Omental fat pad (tissue), 4 donors: ENCODE measurements around the gene PRSS56. TPM values are rescaled to one million over a fixed set of nuclear protein-coding genes. Genes with fewer than 3 reads are reported as not detected.

Experiments used
- ATAC-seq: fragments of 150-250 bp; one replicate; pipeline ENCODE4 v1.9.1; 2016; ENCODE audit warnings: mild to moderate bottlenecking, moderate library complexity; ENCODE audit not compliant: low FRiP score
- DNase-seq: peaks from one replicate; pipeline ENCODE4 v3.0.0-alpha.2; 2019; ENCODE audit warnings: low spot score
- total RNA-seq, 4 donors: library from RNA; depleted of rRNA; stranded (reverse); fragments of >200 nt; gene quantifications; one replicate each; pipeline ENCODE4 v1.1.0, GENCODE V29; 2016
- TF ChIP-seq, protein P1 (sequence below), 3 donors: fragments of 450-650 bp; IDR thresholded peaks; one replicate each; pipeline ENCODE4 v1.5.1; 2016 to 2017; ENCODE audit warnings: antibody characterized with exemption in 3 of 3, mild to moderate bottlenecking in 3 of 3, moderate library complexity in 2 of 3

The PRSS56 gene
- total RNA-seq, 4 donors from 2014 or later, result not detected

DNA sequence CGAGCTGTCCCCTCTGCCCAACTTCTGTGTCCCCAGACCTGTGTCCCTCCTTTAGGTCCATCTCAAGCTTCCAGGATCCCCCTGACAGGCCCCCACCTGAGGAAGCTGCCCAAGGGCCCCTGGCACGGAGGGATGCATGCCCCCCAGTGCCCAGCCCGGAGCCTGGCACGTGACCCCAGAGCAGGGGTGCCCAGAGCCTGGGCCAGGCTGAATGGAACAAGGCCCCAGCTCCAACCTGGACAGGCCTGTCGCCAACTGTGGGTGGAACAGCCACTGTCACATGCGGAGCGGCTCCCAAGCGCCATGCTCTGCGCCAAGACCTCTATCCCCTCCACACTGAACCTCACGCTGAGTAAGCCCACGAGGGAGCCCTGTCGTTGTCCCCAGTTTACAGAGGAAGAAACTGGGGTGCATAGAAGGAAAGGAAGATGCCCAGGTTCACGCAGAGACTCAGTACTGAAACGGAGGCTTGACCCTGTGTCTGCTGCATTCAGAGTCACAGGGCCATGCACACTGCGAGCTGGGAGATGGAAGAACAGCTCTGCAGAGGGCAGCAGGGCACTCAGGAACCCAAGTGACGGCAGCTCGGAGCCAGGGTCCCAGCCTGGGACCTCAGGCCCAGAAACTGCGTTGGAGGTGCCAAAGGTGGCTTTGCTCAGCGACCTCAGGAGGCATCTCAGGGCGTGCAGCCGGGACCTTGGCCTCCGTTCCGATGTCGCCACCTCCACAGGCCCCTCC, 27.1 kb upstream of the PRSS56 start:
- ATAC-seq, result no peak
- DNase-seq, result no peak
- TF ChIP-seq, protein P1, sequence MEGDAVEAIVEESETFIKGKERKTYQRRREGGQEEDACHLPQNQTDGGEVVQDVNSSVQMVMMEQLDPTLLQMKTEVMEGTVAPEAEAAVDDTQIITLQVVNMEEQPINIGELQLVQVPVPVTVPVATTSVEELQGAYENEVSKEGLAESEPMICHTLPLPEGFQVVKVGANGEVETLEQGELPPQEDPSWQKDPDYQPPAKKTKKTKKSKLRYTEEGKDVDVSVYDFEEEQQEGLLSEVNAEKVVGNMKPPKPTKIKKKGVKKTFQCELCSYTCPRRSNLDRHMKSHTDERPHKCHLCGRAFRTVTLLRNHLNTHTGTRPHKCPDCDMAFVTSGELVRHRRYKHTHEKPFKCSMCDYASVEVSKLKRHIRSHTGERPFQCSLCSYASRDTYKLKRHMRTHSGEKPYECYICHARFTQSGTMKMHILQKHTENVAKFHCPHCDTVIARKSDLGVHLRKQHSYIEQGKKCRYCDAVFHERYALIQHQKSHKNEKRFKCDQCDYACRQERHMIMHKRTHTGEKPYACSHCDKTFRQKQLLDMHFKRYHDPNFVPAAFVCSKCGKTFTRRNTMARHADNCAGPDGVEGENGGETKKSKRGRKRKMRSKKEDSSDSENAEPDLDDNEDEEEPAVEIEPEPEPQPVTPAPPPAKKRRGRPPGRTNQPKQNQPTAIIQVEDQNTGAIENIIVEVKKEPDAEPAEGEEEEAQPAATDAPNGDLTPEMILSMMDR (IDR thresholded peaks at IDR 0.05), result no peak

DNA sequence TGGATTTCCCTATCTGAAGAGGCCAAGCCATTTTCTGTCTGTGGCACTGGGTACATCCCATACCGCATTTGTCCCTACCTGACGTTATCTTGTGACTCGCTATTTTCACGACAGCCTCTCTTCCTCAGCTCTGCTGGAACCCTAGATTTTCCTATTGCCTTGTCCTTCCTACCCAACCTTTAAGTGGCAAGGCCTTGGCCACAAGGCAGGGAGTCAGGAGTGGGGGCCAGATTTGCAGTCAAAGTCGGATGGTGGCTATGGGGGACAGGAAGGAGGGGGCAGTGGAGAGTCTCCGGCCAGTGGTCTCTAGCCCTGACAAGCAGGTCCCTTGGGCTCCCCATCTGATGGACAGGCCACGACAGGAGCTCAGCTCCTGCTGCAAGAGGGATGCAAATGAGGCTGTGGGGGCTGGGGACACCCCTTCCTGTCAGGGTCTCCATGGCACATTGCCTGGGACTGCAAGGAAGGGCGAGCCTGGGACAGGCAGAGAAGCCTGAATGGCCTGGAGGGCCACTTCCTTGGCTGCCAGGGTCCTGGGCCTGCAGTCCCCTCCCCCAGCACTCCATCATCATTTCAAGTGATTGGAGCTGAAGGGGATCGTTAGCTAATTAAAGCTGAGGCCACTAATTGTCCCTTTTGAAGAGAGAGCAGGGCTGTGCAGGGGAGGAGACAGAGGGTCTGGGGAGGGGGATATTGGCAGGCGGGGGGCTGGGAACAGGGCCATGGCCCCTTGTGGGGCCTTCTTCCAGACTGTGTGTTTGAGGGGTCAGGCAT, 26.3 kb upstream of the PRSS56 start:
- ATAC-seq, result no peak
- DNase-seq, result no peak
- TF ChIP-seq, protein P1 (IDR thresholded peaks at IDR 0.05), result no peak

DNA sequence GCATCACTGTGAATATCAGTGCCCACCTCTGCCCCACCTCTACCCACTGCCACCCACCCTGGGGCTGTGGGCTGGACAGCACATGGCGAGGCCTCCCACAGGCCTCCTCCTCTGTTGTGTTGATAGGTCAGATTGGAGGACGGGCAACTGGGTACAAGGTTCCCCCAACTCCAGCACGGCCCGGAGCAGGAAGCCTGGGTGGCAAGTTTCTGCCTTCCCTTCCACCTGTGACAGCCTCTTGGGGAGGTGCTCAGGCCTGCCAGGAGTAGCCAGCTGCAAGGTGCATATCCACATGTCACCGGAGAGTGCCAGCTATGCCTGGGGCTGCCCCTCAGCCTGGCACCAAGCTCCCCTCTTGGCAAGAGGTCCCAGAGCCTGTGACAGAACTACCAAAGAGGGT, 25.6 kb upstream of the PRSS56 start:
- TF ChIP-seq, protein P1 (IDR thresholded peaks at IDR 0.05), result no peak
- ATAC-seq (no peak), DNase-seq (no peak)

DNA sequence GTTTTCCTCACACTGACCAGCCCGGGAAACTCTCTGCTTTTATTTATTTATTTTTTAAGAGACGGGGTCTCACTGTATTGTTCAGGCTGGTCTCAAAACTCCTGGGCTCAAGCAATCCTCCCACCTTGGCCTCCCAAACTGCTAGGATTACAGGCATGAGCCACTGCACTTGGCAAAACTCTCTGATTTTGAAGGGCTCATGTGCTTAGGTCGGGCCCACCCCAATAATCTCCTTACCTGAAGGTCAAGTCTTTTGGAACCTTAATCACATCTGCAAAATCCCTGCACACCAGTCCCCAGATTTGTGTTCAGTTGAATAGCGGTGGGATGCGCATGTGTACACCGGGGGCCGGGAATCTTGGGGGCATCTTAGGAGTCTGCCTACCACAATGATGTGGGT, 24.9 kb upstream of the PRSS56 start:
- TF ChIP-seq, protein P1 (IDR thresholded peaks at IDR 0.05), result no peak
- DNase-seq, result no peak

DNA sequence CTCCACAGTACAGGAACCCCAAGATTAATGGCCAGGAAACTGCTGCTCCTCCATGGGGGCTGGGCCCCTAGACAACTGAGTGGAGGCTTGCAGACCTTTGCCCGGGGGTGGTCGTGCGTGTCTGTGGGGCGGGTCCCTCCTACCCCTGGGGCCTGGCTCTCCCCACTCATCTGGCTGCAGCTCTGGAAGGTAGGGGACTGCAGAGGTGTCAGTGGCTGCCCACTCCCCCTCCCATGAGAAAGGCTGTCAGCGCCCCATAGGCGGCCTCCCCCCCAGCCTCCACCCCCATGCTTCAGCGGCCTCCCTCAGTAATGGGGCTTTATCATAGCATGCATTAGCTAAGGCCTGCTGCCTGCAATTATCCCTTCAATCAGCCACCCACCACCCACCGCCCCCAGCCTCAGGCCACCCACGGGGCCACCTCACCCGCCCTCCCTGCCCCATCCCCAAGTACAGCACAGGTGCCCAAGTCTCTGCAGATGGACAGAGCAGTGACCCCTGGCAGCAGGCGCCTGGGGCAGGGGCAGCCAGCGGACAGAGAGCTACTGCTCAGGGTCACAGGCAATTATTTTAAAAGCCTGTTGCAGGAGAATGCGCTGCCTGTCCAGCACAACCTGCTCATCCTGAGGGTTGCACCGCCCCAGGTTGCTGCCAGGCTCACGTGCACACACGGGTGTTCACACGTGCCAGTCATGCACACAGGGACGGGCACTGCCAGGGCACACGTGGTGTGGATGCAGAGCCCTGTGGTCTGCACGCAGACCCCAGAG, 23.5 kb upstream of the PRSS56 start:
- no peak for DNase-seq
- TF ChIP-seq, protein P1 (IDR thresholded peaks at IDR 0.05), result no peak
- ATAC-seq, result no peak

More for the DNA sequence above, 24.9 kb upstream of the PRSS56 start:
- ATAC-seq, result no peak

DNA sequence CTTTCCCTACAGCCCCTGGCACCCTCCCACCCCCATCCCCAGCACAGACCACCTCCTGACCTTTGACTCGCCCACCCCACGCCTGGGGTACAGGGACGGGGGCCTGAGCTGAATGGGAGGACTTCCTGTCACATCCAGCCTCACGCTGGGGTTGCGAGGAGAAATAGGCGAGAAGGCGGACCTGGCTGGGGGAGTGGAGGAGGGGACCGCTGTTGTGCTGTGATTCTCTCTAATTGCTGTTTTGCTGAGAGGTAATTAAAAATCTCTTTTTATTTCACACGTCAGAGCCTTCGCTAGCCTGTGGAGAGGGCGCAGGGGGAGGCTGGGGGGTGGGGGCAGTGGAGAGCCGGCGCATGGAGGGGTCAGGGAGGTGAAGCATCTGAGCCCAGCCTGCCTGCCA, 22.8 kb upstream of the PRSS56 start:
- DNase-seq (no peak), ATAC-seq (no peak)
- TF ChIP-seq, protein P1 (IDR thresholded peaks at IDR 0.05), result no peak
